MV-4-11 (cell line): ENCODE data around the gene MSANTD1.
A peak's percentile ranks its signal among the peaks of the same experiment; 100 is the strongest.

ENCODE experiments used
- DNase-seq: peaks from one replicate; lab custom pipeline; 2025; lab: John Stamatoyannopoulos, UW

MSANTD1 gene

GRCh38 chr4:3217266-3217665, 31.7 kb upstream of the MSANTD1 start:
- DNase-seq: no peak

- DNase-seq: no peak
Observed at GRCh38 chr4:3217771-3218170, 31.2 kb upstream of the MSANTD1 start.

DNA sequence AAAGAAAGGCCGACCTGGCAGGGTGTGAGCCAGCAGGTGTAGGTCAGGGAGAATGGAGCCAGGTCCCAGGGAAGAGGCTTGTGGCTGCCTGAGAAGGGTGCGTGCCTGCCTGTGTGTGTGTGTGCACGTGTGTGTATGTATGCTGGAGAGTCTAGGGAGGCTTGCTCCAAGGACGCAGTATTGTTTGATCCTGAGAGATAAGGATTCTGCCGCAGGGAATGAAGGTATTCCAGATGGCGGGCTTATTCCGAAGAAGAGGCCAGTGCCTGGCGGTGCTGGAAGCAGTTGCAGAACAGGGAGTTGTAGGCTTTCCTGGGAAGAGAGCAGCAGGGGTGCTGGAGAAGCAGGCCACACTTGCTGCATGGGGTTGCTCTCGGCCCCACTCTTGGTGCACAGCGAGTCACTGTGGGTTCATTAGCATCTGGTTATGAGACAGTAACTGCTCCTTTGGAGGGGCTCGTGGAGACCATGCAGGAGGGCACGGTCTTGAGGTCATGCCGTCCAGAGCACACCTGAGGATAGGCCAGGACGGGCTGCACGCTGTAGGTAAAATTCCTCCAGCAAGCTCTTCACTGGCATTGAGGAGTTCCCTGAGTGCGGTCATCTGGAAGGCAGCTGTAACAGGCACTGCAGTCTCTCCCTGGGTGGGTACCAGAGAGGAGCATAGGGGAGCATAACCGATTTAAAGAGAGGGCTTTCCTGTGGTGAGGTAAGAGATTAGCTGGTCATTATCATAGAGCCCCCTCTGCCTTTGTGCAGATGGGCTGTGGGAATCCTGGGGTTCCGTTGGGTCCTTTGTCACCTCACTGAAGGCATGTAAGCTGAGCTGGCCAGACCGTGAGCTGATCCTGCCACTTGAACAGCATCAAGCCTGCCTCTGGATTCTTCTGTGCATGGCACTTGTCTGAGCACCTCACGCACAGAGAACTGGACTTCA, 29.9 kb upstream of the MSANTD1 start:
- DNase-seq: no peak

- DNase-seq: no peak
Observed at GRCh38 chr4:3219761-3220475, 29.0 kb upstream of the MSANTD1 start.

DNA sequence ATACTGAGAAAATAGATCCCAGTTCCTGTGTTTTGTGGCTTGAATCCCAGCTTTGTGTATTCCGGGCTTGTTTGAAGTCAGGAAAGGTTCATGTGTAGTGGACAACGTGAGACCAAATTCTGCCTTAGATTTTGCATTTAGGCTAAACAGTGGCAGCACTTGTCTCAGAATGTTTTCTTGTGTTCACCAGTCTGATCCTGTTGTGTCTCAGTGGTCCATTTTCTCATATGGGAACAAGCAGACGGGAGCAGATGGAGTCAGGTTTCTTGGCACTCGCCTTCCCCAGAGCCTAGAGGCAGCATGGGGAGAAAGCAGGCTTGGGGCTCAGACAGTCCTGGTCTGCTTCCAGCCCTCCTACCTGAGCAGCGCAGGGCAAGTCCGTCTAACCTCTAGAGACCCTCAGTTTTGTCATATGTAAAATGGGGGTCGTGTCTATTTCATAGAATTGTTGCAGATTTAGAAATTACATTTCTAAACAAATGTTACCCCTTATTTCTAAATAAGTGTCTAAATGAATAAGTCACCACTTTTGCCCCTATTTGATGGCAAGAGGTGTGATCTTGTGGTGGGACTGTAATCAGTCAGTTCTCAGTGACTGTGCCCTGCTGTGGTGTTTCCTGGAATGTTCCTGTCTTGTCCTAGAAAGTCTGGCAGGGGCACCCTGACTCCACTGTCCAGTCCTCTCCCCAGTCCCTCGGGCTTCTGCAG, 28.3 kb upstream of the MSANTD1 start:
- DNase-seq: no peak

DNA sequence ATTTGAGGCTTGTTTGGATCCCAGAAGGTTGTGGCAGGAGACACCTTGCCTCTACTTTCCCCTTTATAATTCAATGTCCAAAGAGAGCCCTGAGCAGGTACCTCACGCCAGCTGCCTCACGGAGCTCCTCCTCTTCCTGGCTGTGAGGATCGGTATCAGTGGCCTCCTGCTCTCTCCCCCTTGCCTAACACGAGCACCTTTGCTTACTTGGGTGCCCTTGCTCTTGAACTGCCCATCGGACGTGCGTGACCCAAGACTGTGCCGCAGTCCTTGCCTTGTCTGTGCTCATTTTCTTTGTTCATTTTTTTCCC, 27.8 kb upstream of the MSANTD1 start:
- no peak for DNase-seq

DNA sequence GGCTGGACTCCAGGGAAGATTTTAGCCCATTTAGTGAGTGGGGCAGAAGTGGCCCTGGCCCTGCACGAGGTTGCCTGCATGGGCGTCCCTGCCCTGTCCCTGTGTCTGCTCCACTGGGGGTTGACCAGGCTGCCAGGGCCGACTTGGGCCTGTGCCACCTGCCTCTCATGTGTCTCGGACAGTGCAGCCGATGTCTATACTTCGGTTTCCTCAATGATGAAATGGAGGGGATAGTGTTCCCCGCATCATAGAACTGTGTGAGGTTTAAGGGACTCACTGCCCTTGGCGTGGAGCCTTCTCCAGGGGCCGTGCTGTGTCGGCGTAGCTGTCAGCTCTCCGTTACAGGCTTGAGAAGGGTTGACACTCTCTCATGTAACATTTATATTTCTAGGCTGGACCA, 27.0 kb upstream of the MSANTD1 start:
- no peak for DNase-seq

DNA sequence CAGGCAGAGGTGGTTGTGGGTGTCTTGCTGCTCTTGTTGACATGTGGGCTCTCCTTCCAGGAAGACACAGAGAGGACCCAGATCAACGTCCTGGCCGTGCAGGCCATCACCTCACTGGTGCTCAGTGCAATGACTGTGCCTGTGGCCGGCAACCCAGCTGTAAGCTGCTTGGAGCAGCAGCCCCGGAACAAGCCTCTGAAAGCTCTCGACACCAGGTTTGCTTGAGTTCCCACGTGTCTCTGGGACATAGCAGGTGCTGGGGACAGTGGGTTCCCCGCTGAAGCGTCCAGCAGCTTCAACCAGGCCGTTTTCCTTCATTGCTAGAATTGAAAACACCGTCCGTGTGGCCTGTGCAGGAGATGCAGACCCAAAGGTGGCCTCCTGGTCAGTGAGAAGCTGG, 25.6 kb upstream of the MSANTD1 start:
- no peak for DNase-seq

GRCh38 chr4:3223956-3224748, 24.8 kb upstream of the MSANTD1 start:
- DNase-seq: peak; percentile 92

DNA sequence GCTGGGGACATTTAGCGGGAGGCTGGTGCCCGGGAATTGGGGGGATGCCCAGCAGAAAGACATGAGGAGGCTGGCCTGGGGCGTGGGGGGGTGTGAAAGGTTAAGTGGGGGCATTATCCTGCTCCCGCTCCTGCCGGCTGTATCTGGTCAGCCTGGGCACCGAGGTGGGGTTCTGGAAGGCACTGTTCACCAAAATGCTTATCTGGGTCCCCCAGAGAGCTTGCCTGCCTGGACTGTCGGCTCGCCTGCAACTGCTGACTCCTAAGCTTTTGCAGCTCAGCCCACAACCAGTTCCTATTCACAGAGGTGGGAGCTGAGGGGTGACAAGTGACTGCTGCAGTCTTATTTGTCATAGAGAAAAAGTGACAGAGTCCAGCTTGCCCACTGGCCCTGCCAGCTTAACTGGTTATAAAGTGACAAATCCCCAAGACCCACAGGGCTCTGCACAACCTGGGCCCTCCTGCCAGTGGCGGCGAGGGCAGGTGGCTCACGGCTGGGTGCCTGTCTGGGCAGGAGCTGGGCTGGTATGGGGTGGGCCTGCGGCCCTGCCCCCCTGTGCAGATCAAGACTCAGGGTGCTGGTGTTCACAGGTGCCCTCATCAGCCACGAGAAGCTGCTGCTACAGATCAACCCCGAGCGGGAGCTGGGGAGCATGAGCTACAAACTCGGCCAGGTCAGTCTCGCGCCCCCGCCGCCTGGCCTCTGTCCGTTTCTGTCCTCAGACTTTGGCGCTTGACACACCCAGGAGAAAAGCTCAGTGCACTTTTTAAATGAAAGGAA, 23.7 kb upstream of the MSANTD1 start:
- no peak for DNase-seq

DNA sequence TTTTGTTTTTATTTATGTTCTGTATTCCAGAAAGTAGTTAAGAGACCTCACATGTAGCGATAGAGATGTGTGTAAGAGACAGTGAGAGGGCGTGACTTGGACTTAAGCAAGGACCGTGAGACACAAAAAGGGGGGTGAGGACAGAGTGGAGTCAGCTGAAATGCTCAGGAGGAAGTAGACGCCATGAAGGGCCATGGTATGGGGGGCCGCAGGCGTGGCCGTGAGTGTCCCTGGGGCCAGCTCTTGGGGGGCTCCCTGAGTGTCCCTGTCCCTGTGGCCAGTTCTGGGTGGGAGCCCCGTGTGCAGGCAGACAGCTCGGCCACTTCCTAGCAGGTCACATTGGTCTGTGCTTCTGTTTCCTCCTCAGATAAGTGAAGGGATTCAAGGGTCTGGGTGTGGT, 23.0 kb upstream of the MSANTD1 start:
- peak; percentile 55 for DNase-seq

DNA sequence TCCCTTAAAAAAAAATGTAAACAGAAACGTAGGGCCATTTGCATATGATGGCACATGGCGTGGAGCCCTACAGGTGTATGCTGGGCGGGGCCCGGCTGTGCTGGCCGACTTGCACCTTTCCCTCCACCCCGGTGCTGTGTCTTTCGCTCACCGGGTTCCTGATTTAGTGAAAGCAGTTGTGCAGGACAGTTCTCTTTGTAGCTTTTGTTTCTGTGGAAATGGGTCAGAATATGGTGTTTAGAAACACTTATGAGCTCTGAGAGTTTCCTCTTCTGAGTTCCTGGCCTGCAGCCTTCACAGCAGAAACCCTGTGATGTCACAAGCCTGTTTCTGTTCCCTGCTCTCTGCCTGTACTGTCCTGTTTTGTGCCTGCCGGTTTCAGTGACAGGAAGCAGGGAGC, 22.5 kb upstream of the MSANTD1 start:
- DNase-seq: peak; percentile 86

DNA sequence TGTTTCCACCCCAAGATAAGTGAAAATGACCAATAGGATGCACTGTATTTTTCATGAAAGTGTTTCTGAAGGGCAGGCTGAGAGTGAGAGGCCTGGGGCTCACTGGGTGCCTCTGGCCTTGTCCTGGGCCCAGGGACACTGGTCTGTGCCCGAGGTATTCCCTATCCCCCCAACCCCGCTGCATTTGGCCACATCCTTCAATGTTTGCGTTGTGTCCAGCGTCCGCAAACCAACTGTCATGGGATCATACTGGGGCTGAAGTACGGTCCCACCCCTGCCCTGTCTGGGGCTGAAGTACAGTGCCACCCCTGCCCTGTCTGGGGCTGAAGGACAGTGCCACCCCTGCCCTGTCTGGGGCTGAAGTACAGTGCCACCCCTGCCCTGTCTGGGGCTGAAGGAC, 22.0 kb upstream of the MSANTD1 start:
- DNase-seq: no peak

- no peak for DNase-seq
Observed at GRCh38 chr4:3227878-3228675, 20.9 kb upstream of the MSANTD1 start.

GRCh38 chr4:3228881-3229280, 20.1 kb upstream of the MSANTD1 start:
- no peak for DNase-seq

GRCh38 chr4:3229328-3229727, 19.6 kb upstream of the MSANTD1 start:
- DNase-seq: no peak

DNA sequence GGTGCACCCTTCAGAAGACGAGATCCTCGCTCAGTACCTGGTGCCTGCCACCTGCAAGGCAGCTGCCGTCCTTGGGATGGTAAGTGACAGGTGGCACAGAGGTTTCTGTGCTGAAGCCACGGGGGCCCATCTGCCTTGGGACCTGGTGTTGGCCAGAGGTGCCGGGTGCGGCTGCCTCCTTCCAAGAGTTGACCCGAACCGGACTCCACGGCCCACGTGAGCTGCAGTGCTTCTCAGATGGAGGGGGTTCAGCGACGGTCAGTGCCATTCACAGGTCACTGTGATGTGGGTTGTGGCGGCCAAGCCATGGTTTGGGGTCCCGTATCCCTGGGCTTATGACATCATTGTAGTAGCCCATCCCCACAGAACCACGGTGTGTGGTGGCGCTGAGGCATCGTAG, 19.0 kb upstream of the MSANTD1 start:
- no peak for DNase-seq

DNA sequence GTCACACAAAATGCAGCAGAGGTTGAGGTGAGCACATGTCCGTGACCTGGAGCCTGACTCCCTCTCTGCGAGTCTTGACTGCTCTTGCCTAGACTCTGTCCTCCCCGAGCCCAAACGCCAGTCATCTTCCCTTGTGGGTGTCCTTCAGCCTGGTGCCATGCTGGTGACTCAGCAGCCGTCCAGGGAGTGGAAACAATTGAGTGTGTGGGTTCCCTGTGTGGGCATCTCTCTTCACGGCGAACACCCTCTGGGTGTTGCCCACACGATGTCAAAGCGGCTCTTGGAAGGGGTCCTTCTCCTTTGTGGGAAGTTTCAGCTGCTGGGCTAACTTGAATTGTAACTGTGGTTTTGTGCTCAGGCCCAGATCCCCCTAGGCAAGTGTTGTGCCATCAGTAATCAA, 17.5 kb upstream of the MSANTD1 start:
- DNase-seq: peak; percentile 22

- no peak for DNase-seq
Observed at GRCh38 chr4:3232001-3232400, 17.0 kb upstream of the MSANTD1 start.

- DNase-seq: no peak
Observed at GRCh38 chr4:3232871-3233271, 16.1 kb upstream of the MSANTD1 start.
